ENCODE data around the gene TRAF5.
A peak's percentile ranks its signal among the peaks of the same experiment; 100 is the strongest.

Gene TRAF5

DNA sequence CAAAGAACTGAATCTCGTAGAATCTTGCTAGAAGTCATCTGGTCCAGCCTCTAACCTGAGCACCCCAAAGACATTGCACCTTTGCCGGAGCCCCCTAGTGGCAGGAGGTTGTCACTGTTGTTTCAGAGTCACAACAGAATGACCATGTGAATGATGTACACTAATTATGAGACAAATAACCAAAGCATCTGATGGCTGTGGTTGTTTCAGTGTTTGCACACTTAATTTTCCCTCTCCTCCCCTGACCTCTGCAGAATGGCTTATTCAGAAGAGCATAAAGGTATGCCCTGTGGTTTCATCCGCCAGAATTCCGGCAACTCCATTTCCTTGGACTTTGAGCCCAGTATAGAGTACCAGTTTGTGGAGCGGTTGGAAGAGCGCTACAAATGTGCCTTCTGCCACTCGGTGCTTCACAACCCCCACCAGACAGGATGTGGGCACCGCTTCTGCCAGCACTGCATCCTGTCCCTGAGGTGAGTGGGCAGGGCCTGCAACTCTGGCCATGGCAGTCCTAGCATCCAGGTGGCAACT is 26.4 kb downstream of the TRAF5 start:
- Histone ChIP-seq H3K27me3 (ENCODE audit: insufficient read depth, low read length, poor library complexity, severe bottlenecking) (no peaks in the 10 kb centered on the region), H3K4me2 (ENCODE audit: low read depth, low read length, poor library complexity, severe bottlenecking) (peak overlapping the region; percentile 79), H3K79me2 (ENCODE audit: insufficient read depth, low read length) (peaks cover 84% of the 10 kb centered on the region), H3F3A (ENCODE audit: low read depth) (peaks cover 8% of the 10 kb centered on the region), H2AFZ (ENCODE audit: low read length) (no peak overlapping the region), H3K4me3 (ENCODE audit: low read length, poor library complexity, severe bottlenecking) (peak overlapping the region; percentile 61), H3K4me1 (ENCODE audit: insufficient read depth, low read length, poor library complexity, severe bottlenecking) (peaks cover 32% of the 10 kb centered on the region), H4K20me1 (ENCODE audit: insufficient read depth, low read length, poor library complexity, severe bottlenecking) (peaks cover 5% of the 10 kb centered on the region), H3K36me3 (ENCODE audit: insufficient read depth, low read length) (peaks cover 58% of the 10 kb centered on the region; the same call in 1 of the 2 replicates), H3K9me2 (replicated peaks; ENCODE audit: low read depth, low read length) (no peaks in the 10 kb centered on the region), H3K9ac (ENCODE audit: low read depth, low read length, poor library complexity, severe bottlenecking) (peak overlapping the region; percentile 32), H3K9me3 (ENCODE audit: insufficient read depth, low read depth, low read length) (peaks cover 10% of the 10 kb centered on the region; the same call in 1 of the 2 replicates)
- TF ChIP-seq, protein P1, sequence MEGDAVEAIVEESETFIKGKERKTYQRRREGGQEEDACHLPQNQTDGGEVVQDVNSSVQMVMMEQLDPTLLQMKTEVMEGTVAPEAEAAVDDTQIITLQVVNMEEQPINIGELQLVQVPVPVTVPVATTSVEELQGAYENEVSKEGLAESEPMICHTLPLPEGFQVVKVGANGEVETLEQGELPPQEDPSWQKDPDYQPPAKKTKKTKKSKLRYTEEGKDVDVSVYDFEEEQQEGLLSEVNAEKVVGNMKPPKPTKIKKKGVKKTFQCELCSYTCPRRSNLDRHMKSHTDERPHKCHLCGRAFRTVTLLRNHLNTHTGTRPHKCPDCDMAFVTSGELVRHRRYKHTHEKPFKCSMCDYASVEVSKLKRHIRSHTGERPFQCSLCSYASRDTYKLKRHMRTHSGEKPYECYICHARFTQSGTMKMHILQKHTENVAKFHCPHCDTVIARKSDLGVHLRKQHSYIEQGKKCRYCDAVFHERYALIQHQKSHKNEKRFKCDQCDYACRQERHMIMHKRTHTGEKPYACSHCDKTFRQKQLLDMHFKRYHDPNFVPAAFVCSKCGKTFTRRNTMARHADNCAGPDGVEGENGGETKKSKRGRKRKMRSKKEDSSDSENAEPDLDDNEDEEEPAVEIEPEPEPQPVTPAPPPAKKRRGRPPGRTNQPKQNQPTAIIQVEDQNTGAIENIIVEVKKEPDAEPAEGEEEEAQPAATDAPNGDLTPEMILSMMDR (conservative IDR thresholded peaks at IDR 0.05; ENCODE audit: low read length), result peak; percentile 92
- TF ChIP-seq EZH2phosphoT487 (IDR thresholded peaks at IDR 0.05; ENCODE audit: borderline replicate concordance), result no peak

DNA sequence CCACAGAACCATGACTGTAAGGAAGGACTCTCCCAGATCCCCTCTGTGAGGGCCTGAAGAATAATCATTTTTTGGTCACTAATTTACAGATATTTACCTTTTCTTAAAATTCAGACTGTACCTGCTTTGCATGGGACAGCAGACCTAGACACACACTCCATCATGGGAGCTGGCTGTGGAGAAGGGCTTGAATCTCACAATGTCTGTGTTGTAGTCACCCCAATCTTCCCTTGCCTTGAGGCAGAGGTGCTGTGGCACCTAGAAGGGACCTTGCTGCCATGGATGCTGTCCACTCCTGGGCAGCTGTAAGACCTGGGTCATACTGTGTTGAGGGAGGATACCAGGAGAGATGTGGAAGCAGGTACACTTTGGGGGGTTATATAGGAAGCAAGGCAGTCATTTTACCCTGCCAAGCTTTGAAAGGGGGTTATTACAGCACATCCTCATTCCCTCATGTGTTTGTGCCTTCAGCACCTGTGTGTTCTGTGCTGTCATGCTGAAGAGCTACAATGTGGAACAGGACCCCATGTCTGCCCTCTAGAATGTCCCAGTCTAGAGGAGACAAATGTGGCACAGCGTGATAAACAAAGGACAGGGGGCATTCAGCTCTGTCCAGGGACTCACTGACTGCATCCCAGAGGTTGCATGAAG is 27.1 kb downstream of the TRAF5 start:
- Histone ChIP-seq H3K4me1 (ENCODE audit: insufficient read depth, low read length, poor library complexity, severe bottlenecking) (peaks cover 32% of the 10 kb centered on the region), H3K9me2 (replicated peaks; ENCODE audit: low read depth, low read length) (no peaks in the 10 kb centered on the region), H3K9me3 (ENCODE audit: insufficient read depth, low read depth, low read length) (peaks cover 10% of the 10 kb centered on the region; the same call in 1 of the 2 replicates), H3K36me3 (ENCODE audit: insufficient read depth, low read length) (peaks cover 59% of the 10 kb centered on the region; the same call in 1 of the 2 replicates), H2AFZ (ENCODE audit: low read length) (no peak overlapping the region), H3K4me3 (ENCODE audit: low read length, poor library complexity, severe bottlenecking) (peak overlapping the region; percentile 30), H3K79me2 (ENCODE audit: insufficient read depth, low read length) (peaks cover 78% of the 10 kb centered on the region), H3K9ac (ENCODE audit: low read depth, low read length, poor library complexity, severe bottlenecking) (peak overlapping the region; percentile 56), H3F3A (ENCODE audit: low read depth) (peaks cover 8% of the 10 kb centered on the region), H4K20me1 (ENCODE audit: insufficient read depth, low read length, poor library complexity, severe bottlenecking) (peaks cover 5% of the 10 kb centered on the region), H3K27me3 (ENCODE audit: insufficient read depth, low read length, poor library complexity, severe bottlenecking) (no peaks in the 10 kb centered on the region), H3K4me2 (ENCODE audit: low read depth, low read length, poor library complexity, severe bottlenecking) (peak overlapping the region; percentile 79)
- TF ChIP-seq, protein P1 (conservative IDR thresholded peaks at IDR 0.05; ENCODE audit: low read length), result no peak

DNA sequence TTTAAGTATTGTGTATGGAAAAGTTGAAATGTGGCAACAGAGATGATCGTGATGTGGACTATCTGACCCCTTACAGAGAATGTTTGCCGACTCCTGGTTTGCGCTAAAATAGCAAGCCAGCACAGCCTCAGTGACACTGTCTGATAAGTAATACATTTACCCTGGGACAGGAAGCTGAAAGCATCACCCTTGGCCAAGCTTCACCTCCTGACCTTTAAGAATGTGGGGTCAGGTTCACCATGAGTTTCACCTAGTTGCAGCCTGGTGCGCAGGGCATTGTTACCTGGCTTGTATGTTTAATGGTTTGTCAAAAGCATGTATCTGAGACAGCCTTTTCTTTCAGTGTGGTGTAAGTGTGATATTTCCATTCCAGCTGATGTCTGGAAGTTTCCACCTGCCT is 29.2 kb downstream of the TRAF5 start:
- Histone ChIP-seq H3K36me3 (ENCODE audit: insufficient read depth, low read length) (peaks cover 73% of the 10 kb centered on the region; the same call in 1 of the 2 replicates), H3K4me1 (ENCODE audit: insufficient read depth, low read length, poor library complexity, severe bottlenecking) (peaks cover 40% of the 10 kb centered on the region), H4K20me1 (ENCODE audit: insufficient read depth, low read length, poor library complexity, severe bottlenecking) (peaks cover 5% of the 10 kb centered on the region), H3K27me3 (ENCODE audit: insufficient read depth, low read length, poor library complexity, severe bottlenecking) (no peaks in the 10 kb centered on the region), H3K9me2 (replicated peaks; ENCODE audit: low read depth, low read length) (no peaks in the 10 kb centered on the region), H2AFZ (ENCODE audit: low read length) (no peak overlapping the region), H3K9me3 (ENCODE audit: insufficient read depth, low read depth, low read length) (peaks cover 10% of the 10 kb centered on the region; the same call in 1 of the 2 replicates), H3K4me3 (ENCODE audit: low read length, poor library complexity, severe bottlenecking) (no peak overlapping the region), H3F3A (ENCODE audit: low read depth) (peaks cover 8% of the 10 kb centered on the region), H3K4me2 (ENCODE audit: low read depth, low read length, poor library complexity, severe bottlenecking) (no peak overlapping the region), H3K79me2 (ENCODE audit: insufficient read depth, low read length) (peaks cover 56% of the 10 kb centered on the region), H3K9ac (ENCODE audit: low read depth, low read length, poor library complexity, severe bottlenecking) (no peak overlapping the region)
- TF ChIP-seq, protein P1 (conservative IDR thresholded peaks at IDR 0.05; ENCODE audit: low read length), result no peak
